ENCODE data around the gene ANKDD1A.

Gene ANKDD1A

GRCh38 chr15:64911311-64912186 is at the start of gene ANKDD1A:
ANKDD1A (plus strand) TSS chr15:64911902; CDS start chr15:64911931, 29 bp downstream.
- DNase-seq (ENCODE audit: low read depth in 2 of 2) = no peak

- no peak for DNase-seq (ENCODE audit: low read depth in 2 of 2)
These were observed 49.7 kb upstream of the ANKDD1A start for GRCh38 chr15:64861960-64862359.

- no peak for DNase-seq (ENCODE audit: low read depth in 2 of 2)
These were observed 49.3 kb upstream of the ANKDD1A start for GRCh38 chr15:64862408-64862807.

GRCh38 chr15:64864068-64864467 is 47.6 kb upstream of the ANKDD1A start:
- DNase-seq (ENCODE audit: low read depth in 2 of 2) = no peak

GRCh38 chr15:64865126-64865997 is 46.3 kb upstream of the ANKDD1A start:
- no peak for DNase-seq (ENCODE audit: low read depth in 2 of 2)

- peak; percentile 73 to 76 for DNase-seq (ENCODE audit: low read depth in 2 of 2)
These were observed 45.6 kb upstream of the ANKDD1A start for GRCh38 chr15:64865998-64866520.

- DNase-seq (ENCODE audit: low read depth in 2 of 2) = no peak
These were observed 42.2 kb upstream of the ANKDD1A start for GRCh38 chr15:64869501-64869900.

- no peak for DNase-seq (ENCODE audit: low read depth in 2 of 2)
These were observed 41.3 kb upstream of the ANKDD1A start for GRCh38 chr15:64870353-64870752.

- DNase-seq (ENCODE audit: low read depth in 2 of 2) = no peak
These were observed 36.0 kb upstream of the ANKDD1A start for GRCh38 chr15:64875641-64876223.

- DNase-seq (ENCODE audit: low read depth in 2 of 2) = no peak
These were observed 34.3 kb upstream of the ANKDD1A start for GRCh38 chr15:64877435-64877834.

- no peak for DNase-seq (ENCODE audit: low read depth in 2 of 2)
These were observed 33.0 kb upstream of the ANKDD1A start for GRCh38 chr15:64878705-64879104.

- no peak for DNase-seq (ENCODE audit: low read depth in 2 of 2)
These were observed 28.6 kb upstream of the ANKDD1A start for GRCh38 chr15:64883100-64883581.

GRCh38 chr15:64883997-64884511 is 27.6 kb upstream of the ANKDD1A start:
- DNase-seq (ENCODE audit: low read depth in 2 of 2) = no peak

- no peak for DNase-seq (ENCODE audit: low read depth in 2 of 2)
These were observed 27.0 kb upstream of the ANKDD1A start for GRCh38 chr15:64884679-64885078.

GRCh38 chr15:64888336-64888735 is 23.4 kb upstream of the ANKDD1A start:
- no peak for DNase-seq (ENCODE audit: low read depth in 2 of 2)

- DNase-seq (ENCODE audit: low read depth in 2 of 2) = no peak
These were observed 20.1 kb upstream of the ANKDD1A start for GRCh38 chr15:64891561-64891960.

- DNase-seq (ENCODE audit: low read depth in 2 of 2) = no peak
These were observed 18.8 kb upstream of the ANKDD1A start for GRCh38 chr15:64892847-64893403.

- DNase-seq (ENCODE audit: low read depth in 2 of 2) = peak; percentile 93 to 96
These were observed 18.0 kb upstream of the ANKDD1A start for GRCh38 chr15:64893481-64894394.

- no peak for DNase-seq (ENCODE audit: low read depth in 2 of 2)
These were observed 17.2 kb upstream of the ANKDD1A start for GRCh38 chr15:64894395-64895056.

All from fibroblast of skin of left biceps (primary cell).